ENCODE measurements around the gene ERICH6. TPM values are rescaled to one million over a fixed set of nuclear protein-coding genes. Genes with fewer than 3 reads are reported as not detected.
A peak's percentile ranks its signal among the peaks of the same experiment; 100 is the strongest.

Gene ERICH6
- total and polyA plus RNA-seq, 2 donors from 2014 or later: 0.19 TPM; not detected in 1

- no peak for FAIRE-seq
Measured at GRCh38 chr3:150710097-150710496, 6.4 kb upstream of the ERICH6 start.

GRCh38 chr3:150703299-150703755 is 393 bp downstream of the ERICH6 start:
- intact Hi-C loops (cut with DNase I): no loop called here
- H3K9me3 ChIP-seq (ENCODE audit: control insufficient read depth in 2 of 3, insufficient read depth in 1 of 3, low read length in 3 of 3): no peaks in the 10 kb centered on the region

More at GRCh38 chr3:150710097-150710496, 6.4 kb upstream of the ERICH6 start:
- Histone ChIP-seq H3K36me3 (ENCODE audit: control insufficient read depth in 2 of 3, insufficient read depth in 3 of 3, low read length in 3 of 3) (peaks cover 0 to 5% (median 3%) of the 10 kb centered on the region in 3 donors), H3K27ac (ENCODE audit: low read depth in 2 of 2, low read length in 2 of 2) (no peak overlapping the region), H3K4me1 (ENCODE audit: control insufficient read depth in 2 of 3, insufficient read depth in 2 of 3, low read depth in 1 of 3, low read length in 3 of 3) (no peaks in the 10 kb centered on the region), H3K27me3 (ENCODE audit: control insufficient read depth, insufficient read depth, low read length) (no peaks in the 10 kb centered on the region), H3K9ac (ENCODE audit: low read length in 3 of 3) (no peak overlapping the region), H3K4me3 (ENCODE audit: low read length in 3 of 3) (no peak overlapping the region), H3K9me3 (ENCODE audit: control insufficient read depth in 2 of 3, insufficient read depth in 1 of 3, low read length in 3 of 3) (no peaks in the 10 kb centered on the region)
- no peak for DNase-seq
- intact Hi-C loops (cut with DNase I): no loop called here
- no peak for TF ChIP-seq CTCF (IDR thresholded peaks at IDR 0.05; ENCODE audit: borderline replicate concordance, extremely low read depth, insufficient read depth)

GRCh38 chr3:150699068-150699639 is 4.6 kb downstream of the ERICH6 start:
- intact Hi-C loops (cut with DNase I): no loop called here
- H3K4me3 ChIP-seq (ENCODE audit: low read length in 3 of 3): no peak overlapping the region
- no peaks in the 10 kb centered on the region for H3K36me3 ChIP-seq (ENCODE audit: control insufficient read depth in 2 of 3, insufficient read depth in 3 of 3, low read length in 3 of 3)
- no peak for TF ChIP-seq CTCF (IDR thresholded peaks at IDR 0.05; ENCODE audit: borderline replicate concordance, extremely low read depth, insufficient read depth)
- no peak for DNase-seq
- no peak for FAIRE-seq
- no peak overlapping the region for H3K27ac ChIP-seq (ENCODE audit: low read depth in 2 of 2, low read length in 2 of 2)
- no peak overlapping the region for H3K9ac ChIP-seq (ENCODE audit: low read length in 3 of 3)
- no peaks in the 10 kb centered on the region for H3K27me3 ChIP-seq (ENCODE audit: control insufficient read depth, insufficient read depth, low read length)
- H3K4me1 ChIP-seq (ENCODE audit: control insufficient read depth in 2 of 3, insufficient read depth in 2 of 3, low read depth in 1 of 3, low read length in 3 of 3): no peaks in the 10 kb centered on the region
- no peaks in the 10 kb centered on the region for H3K9me3 ChIP-seq (ENCODE audit: control insufficient read depth in 2 of 3, insufficient read depth in 1 of 3, low read length in 3 of 3)

More at GRCh38 chr3:150703299-150703755, 393 bp downstream of the ERICH6 start:
- Histone ChIP-seq H3K4me1 (ENCODE audit: control insufficient read depth in 2 of 3, insufficient read depth in 2 of 3, low read depth in 1 of 3, low read length in 3 of 3) (peaks cover 0 to 3% (median 0%) of the 10 kb centered on the region in 3 donors), H3K27ac (ENCODE audit: low read depth in 2 of 2, low read length in 2 of 2) (peak overlapping the region; percentile 20 to 83), H3K9ac (ENCODE audit: low read length in 3 of 3) (peak overlapping the region; percentile 3 to 92 (median 82)), H3K4me3 (ENCODE audit: low read length in 3 of 3) (peak overlapping the region; percentile 65 to 94 (median 84)), H3K36me3 (ENCODE audit: control insufficient read depth in 2 of 3, insufficient read depth in 3 of 3, low read length in 3 of 3) (no peaks in the 10 kb centered on the region), H3K27me3 (ENCODE audit: control insufficient read depth, insufficient read depth, low read length) (no peaks in the 10 kb centered on the region)
- TF ChIP-seq CTCF (IDR thresholded peaks at IDR 0.05; ENCODE audit: borderline replicate concordance, extremely low read depth, insufficient read depth): no peak
- FAIRE-seq: no peak
- peak in 3 of 5 donors; percentile 60 to 82 (median 76) for DNase-seq

Measured in kidney (tissue), 14 donors.